NCI-H2171 (cell line): ENCODE measurements around the gene IZUMO4.

Experiments used
- DNase-seq: peaks from one replicate; lab custom pipeline; 2025; lab: John Stamatoyannopoulos, UW

The IZUMO4 gene

DNA sequence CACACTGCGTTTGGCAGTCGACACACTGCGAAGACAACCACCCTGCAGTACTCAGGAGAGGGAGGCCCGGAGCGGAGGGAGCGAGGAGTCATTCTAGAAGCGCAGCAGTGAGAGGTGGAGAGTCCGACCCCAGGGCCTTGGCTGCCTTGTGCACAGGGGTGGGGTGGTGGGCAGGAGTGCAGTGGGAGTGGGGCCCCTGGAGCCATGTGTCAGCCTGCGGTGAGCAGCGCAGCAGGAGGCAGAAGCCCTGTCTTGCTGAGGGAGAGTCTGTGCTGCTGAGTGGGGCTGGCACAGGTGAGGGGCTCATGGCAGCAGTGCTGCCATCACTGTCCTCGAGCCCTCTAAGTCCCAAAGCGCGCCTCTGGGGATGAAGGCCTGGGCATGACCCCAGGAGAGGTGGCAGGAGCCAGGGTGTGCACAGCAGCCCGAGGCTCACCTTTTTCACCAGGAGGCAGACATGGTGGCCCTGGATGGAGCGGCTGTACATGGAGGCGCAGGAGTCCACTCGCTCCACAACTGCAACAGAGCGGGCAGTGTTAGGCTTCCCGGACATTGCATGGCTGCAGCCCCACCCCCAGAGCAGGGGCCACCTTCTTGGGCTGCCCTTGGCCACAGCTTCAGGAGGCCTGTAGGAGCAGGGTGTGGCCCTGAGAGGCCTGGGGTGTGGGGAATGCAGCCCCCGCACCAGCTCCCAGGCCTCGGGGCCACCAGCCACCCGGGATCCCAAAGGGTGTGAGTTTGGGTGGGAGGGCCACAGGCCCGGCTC is 11.7 kb downstream of the IZUMO4 start:
- DNase-seq, result no peak

DNA sequence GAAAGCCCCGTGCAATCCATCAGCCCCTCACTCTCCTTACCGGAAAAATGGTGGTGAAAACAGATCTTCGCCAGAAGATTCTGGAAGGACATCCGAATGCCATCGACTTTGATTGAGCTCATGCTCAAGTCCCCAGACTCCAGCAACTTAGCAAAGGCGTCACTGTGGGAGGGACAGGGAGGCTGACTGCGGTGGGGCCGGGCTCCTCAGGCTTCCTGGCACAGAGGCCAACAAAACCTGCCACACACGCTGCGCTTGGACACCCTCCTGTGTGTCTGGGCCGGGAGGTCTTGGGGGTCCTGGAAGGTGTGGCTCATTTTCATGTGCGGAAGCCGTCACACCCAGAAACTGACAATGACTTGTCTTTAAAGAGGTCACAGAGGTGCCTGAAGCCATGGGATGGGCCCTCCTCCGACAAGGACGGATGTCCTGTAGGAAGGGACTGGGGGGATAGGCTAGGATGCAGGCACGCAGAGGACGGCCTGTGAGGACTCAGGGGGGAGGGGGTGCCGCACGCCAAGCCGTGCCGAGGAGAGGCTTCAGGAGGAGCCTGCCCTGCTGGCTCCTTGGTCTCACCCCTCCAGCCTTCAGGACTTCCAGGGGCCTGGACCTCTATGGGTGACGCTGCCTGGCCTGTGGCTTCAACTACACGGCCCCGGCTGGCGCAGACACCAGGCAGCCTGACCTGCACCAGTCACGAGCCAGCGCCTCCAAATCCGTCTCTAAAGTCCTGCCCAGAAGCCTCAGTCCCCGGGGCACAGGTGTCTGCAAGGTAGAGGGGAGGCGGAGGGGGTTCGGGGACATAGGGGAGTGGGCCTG is 12.5 kb downstream of the IZUMO4 start:
- no peak for DNase-seq

- no peak for DNase-seq
Measured at GRCh38 chr19:2110822-2111221, 14.1 kb downstream of the IZUMO4 start.

GRCh38 chr19:2111425-2111824 is 14.7 kb downstream of the IZUMO4 start:
- no peak for DNase-seq

DNA sequence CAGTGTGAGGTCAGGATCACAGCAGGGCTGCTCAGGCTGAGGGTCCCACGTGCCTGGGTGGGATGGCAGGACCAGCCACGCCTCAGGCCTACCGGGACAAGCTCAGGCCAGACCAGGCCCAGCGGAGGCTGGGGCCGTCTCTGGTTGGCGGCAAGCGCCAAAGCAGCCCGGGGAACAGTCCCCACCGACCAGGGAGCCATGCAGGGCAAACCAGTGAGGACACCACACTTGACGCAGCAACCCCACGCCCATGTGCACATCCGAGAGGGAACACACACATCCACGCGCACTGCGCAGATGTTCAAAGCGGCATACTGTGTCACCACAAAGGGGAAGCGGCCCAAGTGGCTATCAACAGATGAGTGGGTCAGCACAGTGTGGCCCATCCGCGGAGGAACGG is 15.2 kb downstream of the IZUMO4 start:
- DNase-seq, result no peak

- no peak for DNase-seq
Measured at GRCh38 chr19:2112516-2113320, 16.0 kb downstream of the IZUMO4 start.

DNA sequence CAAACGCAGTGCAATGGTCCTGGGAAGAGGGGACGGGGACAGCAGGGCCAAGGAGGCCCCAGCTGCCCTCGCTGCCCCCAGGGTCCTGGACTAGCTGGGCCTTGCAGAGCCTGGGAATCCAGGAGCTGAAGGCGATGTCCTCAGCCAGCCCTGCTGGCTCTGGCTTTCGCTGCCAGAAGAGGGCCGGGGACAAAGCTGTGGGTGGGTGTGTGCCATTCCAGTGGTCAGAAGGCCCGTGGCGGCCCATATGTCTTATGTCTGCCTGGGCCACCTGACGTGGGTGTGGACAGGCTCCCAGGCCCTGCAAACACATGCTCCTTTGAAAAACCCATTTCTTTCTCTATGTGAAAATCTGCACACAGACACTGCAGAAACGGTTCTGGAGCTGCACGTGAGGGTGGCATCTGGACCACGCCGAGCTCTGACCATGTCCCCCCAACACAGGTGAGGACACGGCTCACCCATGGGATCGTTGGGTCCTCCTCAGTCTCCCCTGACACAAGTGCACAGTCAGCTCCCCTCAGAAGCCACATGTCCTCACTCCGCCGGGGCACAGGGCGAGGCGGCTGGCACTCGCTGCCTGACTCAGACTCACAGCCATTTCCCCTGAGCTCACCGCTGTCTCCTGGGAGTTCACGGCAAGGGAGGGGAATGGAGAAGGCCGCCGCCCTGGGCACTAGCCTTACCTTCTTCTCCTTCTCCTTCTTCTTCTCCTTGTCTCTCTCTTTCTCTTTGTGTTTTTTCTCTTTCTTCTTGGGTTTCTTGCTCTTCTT is 16.9 kb downstream of the IZUMO4 start:
- no peak for DNase-seq

- no peak for DNase-seq
Measured at GRCh38 chr19:2114218-2114617, 17.5 kb downstream of the IZUMO4 start.

GRCh38 chr19:2114821-2115220 is 18.1 kb downstream of the IZUMO4 start:
- DNase-seq, result no peak

DNA sequence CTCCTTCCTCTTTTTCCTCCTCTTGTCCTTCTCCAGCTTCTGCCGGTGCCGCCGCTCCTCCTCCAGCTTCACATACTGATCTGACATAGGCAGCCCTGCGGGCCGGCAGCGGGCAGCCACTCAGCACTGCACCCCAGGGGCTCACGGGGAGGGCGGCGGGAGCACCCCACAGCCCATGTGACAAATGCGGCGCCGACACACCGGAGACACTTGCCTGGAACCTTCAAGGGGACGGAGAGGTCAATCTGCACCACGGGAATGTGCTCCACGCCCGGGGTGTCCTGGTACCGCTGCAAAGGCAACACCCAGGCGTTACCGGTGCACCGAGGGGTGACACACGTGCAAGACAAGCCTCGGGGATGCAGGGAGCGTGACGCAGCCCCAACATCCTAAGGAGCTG is 18.6 kb downstream of the IZUMO4 start:
- no peak for DNase-seq

GRCh38 chr19:2115911-2116426 is 19.3 kb downstream of the IZUMO4 start:
- DNase-seq, result no peak

GRCh38 chr19:2116507-2116906 is 19.8 kb downstream of the IZUMO4 start:
- no peak for DNase-seq

GRCh38 chr19:2117215-2117960 is 20.7 kb downstream of the IZUMO4 start:
- DNase-seq, result no peak

- no peak for DNase-seq
Measured at GRCh38 chr19:2118438-2118837, 21.7 kb downstream of the IZUMO4 start.

- DNase-seq, result no peak
Measured at GRCh38 chr19:2119921-2120785, 23.4 kb downstream of the IZUMO4 start.

GRCh38 chr19:2120821-2121220 is 24.1 kb downstream of the IZUMO4 start:
- no peak for DNase-seq

- no peak for DNase-seq
Measured at GRCh38 chr19:2121416-2122051, 24.8 kb downstream of the IZUMO4 start.

- no peak for DNase-seq
Measured at GRCh38 chr19:2122251-2122650, 25.5 kb downstream of the IZUMO4 start.

GRCh38 chr19:2122982-2123381 is 26.3 kb downstream of the IZUMO4 start:
- DNase-seq, result no peak
